ENCODE measurements around the gene FNDC10. TPM values are rescaled to one million over a fixed set of nuclear protein-coding genes. Genes with fewer than 3 reads are reported as not detected.

The FNDC10 gene
- total and polyA plus RNA-seq, 3 donors from 2014 or later: 15.5 to 54.0 (median 36.8) TPM

- intact Hi-C loops (cut with DNase I; ENCODE audit: low total_unique reads): no loop called here
- DNase-seq: no peak
- 81 to 100% methylated on average over 1 to 37 of the region's 37 CpGs for WGBS, 2 donors
- Histone ChIP-seq H3K4me3 (no peak overlapping the region), H3K9me3 (no peaks in the 10 kb centered on the region), H3K4me1 (peaks cover 3% of the 10 kb centered on the region), H3K36me3 (ENCODE audit: low read depth, missing control alignments) (no peaks in the 10 kb centered on the region), H3K27ac (no peak overlapping the region), H3K27me3 (no peaks in the 10 kb centered on the region)
- TF ChIP-seq POLR2A (IDR thresholded peaks at IDR 0.05) (no peak), CTCF (IDR thresholded peaks at IDR 0.05) (no peak)
Measured at GRCh38 chr1:1627261-1627828, 27.4 kb upstream of the FNDC10 start.

GRCh38 chr1:1626207-1627141 is 26.5 kb upstream of the FNDC10 start:
- H3K4me1 ChIP-seq: no peaks in the 10 kb centered on the region
- intact Hi-C loops (cut with DNase I; ENCODE audit: low total_unique reads): no loop called here
- no peak for TF ChIP-seq POLR2A (IDR thresholded peaks at IDR 0.05)
- TF ChIP-seq CTCF (IDR thresholded peaks at IDR 0.05): no peak
- no peaks in the 10 kb centered on the region for H3K9me3 ChIP-seq
- no peak overlapping the region for H3K4me3 ChIP-seq
- H3K27ac ChIP-seq: no peak overlapping the region
- H3K36me3 ChIP-seq (ENCODE audit: low read depth, missing control alignments): no peaks in the 10 kb centered on the region
- WGBS, 2 donors: 94 to 98% methylated on average over 6 to 42 of the region's 48 CpGs
- no peak for DNase-seq
- no peaks in the 10 kb centered on the region for H3K27me3 ChIP-seq

- TF ChIP-seq POLR2A (IDR thresholded peaks at IDR 0.05): no peak
- no peak for TF ChIP-seq CTCF (IDR thresholded peaks at IDR 0.05)
- no peaks in the 10 kb centered on the region for H3K4me1 ChIP-seq
- 87 to 95% methylated on average over 8 of the region's 8 CpGs for WGBS, 2 donors
- intact Hi-C loops (cut with DNase I; ENCODE audit: low total_unique reads): no loop called here
- no peaks in the 10 kb centered on the region for H3K27me3 ChIP-seq
- DNase-seq: no peak
- no peaks in the 10 kb centered on the region for H3K9me3 ChIP-seq
- no peak overlapping the region for H3K27ac ChIP-seq
- H3K4me3 ChIP-seq: no peak overlapping the region
- no peaks in the 10 kb centered on the region for H3K36me3 ChIP-seq (ENCODE audit: low read depth, missing control alignments)
Measured at GRCh38 chr1:1625824-1626206, 25.9 kb upstream of the FNDC10 start.

GRCh38 chr1:1625404-1625775 is 25.5 kb upstream of the FNDC10 start:
- no peak overlapping the region for H3K27ac ChIP-seq
- intact Hi-C loops (cut with DNase I; ENCODE audit: low total_unique reads): no loop called here
- H3K9me3 ChIP-seq: no peaks in the 10 kb centered on the region
- 92 to 93% methylated on average over 20 to 26 of the region's 28 CpGs for whole genome bisulfite sequencing, 2 donors
- TF ChIP-seq POLR2A (IDR thresholded peaks at IDR 0.05): no peak
- TF ChIP-seq CTCF (IDR thresholded peaks at IDR 0.05): no peak
- no peaks in the 10 kb centered on the region for H3K4me1 ChIP-seq
- no peak overlapping the region for H3K4me3 ChIP-seq
- no peak for DNase-seq
- H3K27me3 ChIP-seq: no peaks in the 10 kb centered on the region
- H3K36me3 ChIP-seq (ENCODE audit: low read depth, missing control alignments): no peaks in the 10 kb centered on the region
